ENCODE results near the gene ZNF664. TPM values are rescaled to one million over a fixed set of nuclear protein-coding genes. Genes with fewer than 3 reads are reported as not detected.

ZNF664 gene
- total RNA-seq, 6 donors from 2014 or later = 49.1 to 112 (median 91.8) TPM

DNA sequence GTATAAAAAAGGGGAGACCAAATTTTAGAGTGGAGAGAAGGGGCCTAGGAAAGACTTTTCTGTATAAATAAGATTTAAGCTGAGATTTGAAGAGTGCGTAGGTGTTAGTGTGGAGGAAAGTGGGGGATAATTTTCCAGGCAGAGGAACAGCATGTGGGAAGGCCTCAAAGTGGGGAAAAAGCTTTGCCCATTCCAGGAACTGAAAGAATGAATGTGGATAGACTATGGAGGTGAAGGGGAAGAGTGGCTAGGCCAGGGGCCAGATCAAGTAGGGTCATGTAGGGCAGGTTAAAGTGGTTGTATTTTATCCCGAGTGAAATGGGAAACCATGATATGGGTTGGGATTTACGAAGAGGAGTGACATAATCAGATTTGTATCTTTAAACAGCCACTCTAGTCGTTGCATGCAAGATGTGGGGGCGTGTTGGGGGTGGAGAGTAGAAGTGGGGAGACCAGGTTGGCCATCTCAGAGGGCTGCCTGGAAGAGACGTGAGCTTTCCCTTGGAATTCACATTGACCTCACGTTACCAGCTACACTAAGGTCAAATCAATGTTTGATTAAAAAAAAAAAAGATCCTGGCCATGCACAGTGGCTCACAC, 3.3 kb downstream of the ZNF664 start:
- peaks cover 0 to 17% (median 3%) of the 10 kb centered on the region in 4 donors for H3K36me3 ChIP-seq
- peaks cover 10 to 16% (median 12%) of the 10 kb centered on the region in 4 donors for H3K4me1 ChIP-seq
- DNase-seq = no peak
- TF ChIP-seq POLR2AphosphoS5 (IDR thresholded peaks at IDR 0.05) (no peak), POLR2A (IDR thresholded peaks at IDR 0.05) (no peak), EP300 (IDR thresholded peaks at IDR 0.05) (no peak)
- TF ChIP-seq, protein P1, sequence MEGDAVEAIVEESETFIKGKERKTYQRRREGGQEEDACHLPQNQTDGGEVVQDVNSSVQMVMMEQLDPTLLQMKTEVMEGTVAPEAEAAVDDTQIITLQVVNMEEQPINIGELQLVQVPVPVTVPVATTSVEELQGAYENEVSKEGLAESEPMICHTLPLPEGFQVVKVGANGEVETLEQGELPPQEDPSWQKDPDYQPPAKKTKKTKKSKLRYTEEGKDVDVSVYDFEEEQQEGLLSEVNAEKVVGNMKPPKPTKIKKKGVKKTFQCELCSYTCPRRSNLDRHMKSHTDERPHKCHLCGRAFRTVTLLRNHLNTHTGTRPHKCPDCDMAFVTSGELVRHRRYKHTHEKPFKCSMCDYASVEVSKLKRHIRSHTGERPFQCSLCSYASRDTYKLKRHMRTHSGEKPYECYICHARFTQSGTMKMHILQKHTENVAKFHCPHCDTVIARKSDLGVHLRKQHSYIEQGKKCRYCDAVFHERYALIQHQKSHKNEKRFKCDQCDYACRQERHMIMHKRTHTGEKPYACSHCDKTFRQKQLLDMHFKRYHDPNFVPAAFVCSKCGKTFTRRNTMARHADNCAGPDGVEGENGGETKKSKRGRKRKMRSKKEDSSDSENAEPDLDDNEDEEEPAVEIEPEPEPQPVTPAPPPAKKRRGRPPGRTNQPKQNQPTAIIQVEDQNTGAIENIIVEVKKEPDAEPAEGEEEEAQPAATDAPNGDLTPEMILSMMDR (IDR thresholded peaks at IDR 0.05) = no peak
- no peak overlapping the region for H3K4me3 ChIP-seq
- no peak overlapping the region for H3K27ac ChIP-seq
- no peaks in the 10 kb centered on the region for H3K27me3 ChIP-seq
- ATAC-seq (ENCODE audit: low FRiP score in 2 of 2) = no peak
- 79% methylated on average over 7 of the region's 7 CpGs for whole genome bisulfite sequencing, 2 donors
- H3K9me3 ChIP-seq = no peaks in the 10 kb centered on the region

- H3K4me3 ChIP-seq = no peak overlapping the region
- TF ChIP-seq POLR2A (IDR thresholded peaks at IDR 0.05) = no peak
- no peaks in the 10 kb centered on the region for H3K9me3 ChIP-seq
- WGBS, 2 donors = 85 to 91% methylated on average over 6 of the region's 6 CpGs
- no peaks in the 10 kb centered on the region for H3K27me3 ChIP-seq
- no peak overlapping the region for H3K27ac ChIP-seq
- peaks cover 2 to 14% (median 11%) of the 10 kb centered on the region in 4 donors for H3K4me1 ChIP-seq
- DNase-seq (no peak), ATAC-seq (ENCODE audit: low FRiP score in 2 of 2) (no peak)
- peaks cover 0 to 23% (median 4%) of the 10 kb centered on the region in 4 donors for H3K36me3 ChIP-seq
Measured at GRCh38 chr12:123979566-123979965, 6.6 kb downstream of the ZNF664 start.

DNA sequence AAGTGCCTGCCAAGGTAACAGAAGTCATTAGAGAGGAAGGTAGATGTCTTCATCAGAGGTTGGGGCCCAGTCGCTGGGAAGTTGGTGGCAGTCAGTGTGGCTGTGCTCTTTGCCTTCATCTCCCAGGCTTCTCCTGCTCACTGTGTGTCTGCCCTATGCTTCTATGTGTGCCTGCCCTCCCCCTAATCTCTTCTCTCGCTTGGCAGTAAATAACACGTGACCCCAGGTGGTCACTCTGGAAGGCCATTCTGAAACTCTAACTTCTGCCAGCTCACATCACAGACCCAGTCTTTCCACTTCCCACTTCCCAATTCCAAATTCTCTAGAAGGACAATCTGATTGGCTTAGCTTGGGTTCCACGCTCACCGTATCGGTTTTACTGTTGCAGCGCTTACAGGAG, 9.3 kb downstream of the ZNF664 start:
- Histone ChIP-seq H3K4me1 (peaks cover 0 to 26% (median 16%) of the 10 kb centered on the region in 4 donors), H3K27me3 (no peaks in the 10 kb centered on the region), H3K4me3 (no peak overlapping the region), H3K27ac (no peak overlapping the region), H3K9me3 (no peaks in the 10 kb centered on the region), H3K36me3 (peaks cover 0 to 12% (median 2%) of the 10 kb centered on the region in 4 donors)
- 95 to 97% methylated on average over 7 of the region's 7 CpGs for WGBS, 2 donors
- DNase-seq = no peak
- TF ChIP-seq, protein P1 (IDR thresholded peaks at IDR 0.05) = no peak
- no peak for TF ChIP-seq POLR2A (IDR thresholded peaks at IDR 0.05)
- no peak for TF ChIP-seq POLR2AphosphoS5 (IDR thresholded peaks at IDR 0.05)
- TF ChIP-seq EP300 (IDR thresholded peaks at IDR 0.05) = no peak
- ATAC-seq (ENCODE audit: low FRiP score in 2 of 2) = no peak

DNA sequence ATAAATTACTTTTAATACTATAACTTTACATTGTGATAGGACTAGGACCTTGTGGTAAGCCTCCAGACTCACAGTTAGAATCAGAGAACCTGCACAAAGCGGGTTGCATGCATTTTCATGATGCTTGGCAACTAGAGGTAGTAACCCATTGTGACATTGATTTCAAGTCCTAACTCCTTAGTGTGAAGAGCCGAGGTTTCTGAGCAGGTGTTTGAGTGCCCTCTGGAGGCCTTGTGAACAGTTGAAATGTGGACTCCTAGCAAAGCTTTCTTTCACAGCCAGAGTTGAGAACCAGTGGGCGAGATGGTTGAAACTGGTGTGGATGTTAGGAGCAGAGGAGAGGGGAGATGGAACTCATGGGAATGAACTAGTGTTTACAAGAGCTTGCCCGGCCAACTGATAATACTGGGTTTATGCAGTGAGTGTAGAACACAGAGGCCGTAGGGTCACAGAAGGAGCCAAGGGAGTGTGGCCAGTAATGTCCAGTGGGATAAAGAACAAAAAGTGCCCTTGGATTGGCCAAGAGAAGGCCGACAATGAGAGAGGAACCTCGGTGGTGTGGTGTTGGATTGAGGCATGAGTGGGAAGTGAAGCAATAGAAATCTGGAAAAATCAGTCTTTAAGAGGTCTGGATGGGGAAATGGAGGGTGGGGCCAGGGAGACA, 10.9 kb downstream of the ZNF664 start:
- Histone ChIP-seq H3K27ac (peak overlapping the region in 1 of 4 donors; percentile 40), H3K4me1 (peaks cover 0 to 26% (median 16%) of the 10 kb centered on the region in 4 donors)

GRCh38 chr12:123984903-123985302, 11.9 kb downstream of the ZNF664 start:
- ATAC-seq (ENCODE audit: low FRiP score in 2 of 2) = no peak
- TF ChIP-seq POLR2AphosphoS5 (IDR thresholded peaks at IDR 0.05) (no peak), EP300 (IDR thresholded peaks at IDR 0.05) (no peak), POLR2A (IDR thresholded peaks at IDR 0.05) (no peak)
- TF ChIP-seq, protein P1 (IDR thresholded peaks at IDR 0.05) = no peak
- Histone ChIP-seq H3K4me3 (no peak overlapping the region), H3K4me1 (peaks cover 0 to 34% (median 16%) of the 10 kb centered on the region in 4 donors), H3K9me3 (no peaks in the 10 kb centered on the region), H3K27me3 (no peaks in the 10 kb centered on the region), H3K36me3 (peaks cover 0 to 27% (median 10%) of the 10 kb centered on the region in 4 donors), H3K27ac (peak overlapping the region in 2 of 4 donors; percentile 15 to 40)
- DNase-seq = no peak
- 85 to 86% methylated on average over 4 of the region's 4 CpGs for WGBS, 2 donors

More for the DNA sequence above, 10.9 kb downstream of the ZNF664 start:
- no peak for TF ChIP-seq POLR2AphosphoS5 (IDR thresholded peaks at IDR 0.05)
- TF ChIP-seq, protein P1 (IDR thresholded peaks at IDR 0.05) = peak; percentile 30 to 70 (median 45)
- Histone ChIP-seq H3K36me3 (peaks cover 0 to 21% (median 5%) of the 10 kb centered on the region in 4 donors), H3K9me3 (no peaks in the 10 kb centered on the region), H3K27me3 (no peaks in the 10 kb centered on the region), H3K4me3 (no peak overlapping the region)
- WGBS, 2 donors = 44 to 45% methylated on average over 7 of the region's 7 CpGs
- ATAC-seq (ENCODE audit: low FRiP score in 2 of 2) (peak; percentile 71 to 72), DNase-seq (peak in 1 of 2 donors; percentile 61)

Data from upper lobe of left lung (tissue), 6 donors.